Astrocyte of the cerebellum (primary cell): ENCODE measurements around the gene DNAI7.

Source experiments
- DNase-seq: peaks from one replicate; pipeline ENCODE4 v3.0.0-alpha.2; 2011; ENCODE audit warnings: low read depth
- H3K4me3 ChIP-seq: 2 replicates; pipeline ENCODE4 v1.5.1; 2011; ENCODE audit warnings: mild to moderate bottlenecking, low read depth, low read length, moderate library complexity
- in situ Hi-C: cut with HindIII; loops from 2 replicates; pipeline ENCODE4 v1.10.0; 2017; ENCODE audit warnings: low sequenced_read_pairs
- TF ChIP-seq, protein P1 (sequence below): IDR thresholded peaks from 2 replicates; pipeline ENCODE4 v1.5.1; 2012; ENCODE audit warnings: low read length, low read depth, moderate library complexity, mild to moderate bottlenecking; ENCODE audit errors: missing control alignments

The DNAI7 gene

GRCh38 chr12:25155022-25155576, 39.9 kb downstream of the DNAI7 start:
- TF ChIP-seq, protein P1, sequence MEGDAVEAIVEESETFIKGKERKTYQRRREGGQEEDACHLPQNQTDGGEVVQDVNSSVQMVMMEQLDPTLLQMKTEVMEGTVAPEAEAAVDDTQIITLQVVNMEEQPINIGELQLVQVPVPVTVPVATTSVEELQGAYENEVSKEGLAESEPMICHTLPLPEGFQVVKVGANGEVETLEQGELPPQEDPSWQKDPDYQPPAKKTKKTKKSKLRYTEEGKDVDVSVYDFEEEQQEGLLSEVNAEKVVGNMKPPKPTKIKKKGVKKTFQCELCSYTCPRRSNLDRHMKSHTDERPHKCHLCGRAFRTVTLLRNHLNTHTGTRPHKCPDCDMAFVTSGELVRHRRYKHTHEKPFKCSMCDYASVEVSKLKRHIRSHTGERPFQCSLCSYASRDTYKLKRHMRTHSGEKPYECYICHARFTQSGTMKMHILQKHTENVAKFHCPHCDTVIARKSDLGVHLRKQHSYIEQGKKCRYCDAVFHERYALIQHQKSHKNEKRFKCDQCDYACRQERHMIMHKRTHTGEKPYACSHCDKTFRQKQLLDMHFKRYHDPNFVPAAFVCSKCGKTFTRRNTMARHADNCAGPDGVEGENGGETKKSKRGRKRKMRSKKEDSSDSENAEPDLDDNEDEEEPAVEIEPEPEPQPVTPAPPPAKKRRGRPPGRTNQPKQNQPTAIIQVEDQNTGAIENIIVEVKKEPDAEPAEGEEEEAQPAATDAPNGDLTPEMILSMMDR = peak; percentile 41
- H3K4me3 ChIP-seq = no peak overlapping the region
- DNase-seq = peak; percentile 19
- in situ Hi-C loops = loop anchor here (10.0 kb wide), 1 partner anchor 160 kb away; no protein-coding TSS in a partner anchor

DNA sequence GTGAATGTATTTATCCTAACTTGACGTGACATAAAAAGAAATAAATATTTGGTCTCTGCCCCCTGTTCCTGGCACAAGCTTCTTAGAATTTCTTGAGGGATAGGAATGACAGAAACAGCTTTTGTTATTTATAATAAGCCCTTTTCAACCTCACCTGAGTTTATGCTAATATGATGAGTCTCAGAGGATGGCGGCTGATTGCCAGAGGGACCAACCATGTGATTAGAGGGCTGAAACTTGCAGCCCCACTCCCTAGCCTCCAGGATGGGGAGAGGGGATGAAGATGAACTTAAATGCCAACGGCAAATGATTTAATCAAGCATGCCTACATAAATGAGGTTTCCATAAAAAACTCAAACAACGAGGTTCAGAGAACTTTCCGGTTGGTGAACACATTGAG, 42.9 kb downstream of the DNAI7 start:
- no peak for DNase-seq
- H3K4me3 ChIP-seq = no peak overlapping the region
- TF ChIP-seq, protein P1 = no peak
- in situ Hi-C loops = loop anchor here (10.0 kb wide), 1 partner anchor 157 kb away; no protein-coding TSS in a partner anchor

DNA sequence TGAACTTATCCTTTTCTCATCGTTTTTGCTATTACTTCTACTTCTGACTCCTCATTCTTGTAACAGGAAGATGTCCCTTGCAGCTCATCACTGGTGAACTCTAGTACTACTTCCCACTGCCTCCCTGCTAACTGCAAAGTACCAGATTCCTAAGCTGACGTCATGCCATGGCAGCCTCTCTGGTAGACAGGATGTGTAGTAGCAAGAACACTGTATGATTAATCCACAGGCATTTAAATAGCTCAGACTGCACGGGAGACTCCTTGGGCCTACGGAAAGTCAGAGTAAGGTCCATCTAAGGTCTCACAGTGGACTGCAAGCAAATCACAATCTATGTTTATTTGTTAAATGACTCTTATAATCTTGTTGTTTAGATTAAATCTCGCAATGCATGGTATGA, 43.5 kb downstream of the DNAI7 start:
- in situ Hi-C loops = loop anchor here (10.0 kb wide), 1 partner anchor 157 kb away; no protein-coding TSS in a partner anchor
- H3K4me3 ChIP-seq = no peak overlapping the region
- peak; percentile 94 for DNase-seq
- TF ChIP-seq, protein P1 = no peak

- DNase-seq = no peak
- TF ChIP-seq, protein P1 = no peak
- in situ Hi-C loops = no loop called here
- no peak overlapping the region for H3K4me3 ChIP-seq
Measured at GRCh38 chr12:25146686-25147085, 48.3 kb downstream of the DNAI7 start.

GRCh38 chr12:25135531-25136154, 59.3 kb downstream of the DNAI7 start:
- in situ Hi-C loops = no loop called here
- H3K4me3 ChIP-seq = no peak overlapping the region

GRCh38 chr12:25131270-25131669, 63.7 kb downstream of the DNAI7 start:
- DNase-seq = no peak
- no peak overlapping the region for H3K4me3 ChIP-seq
- TF ChIP-seq, protein P1 = no peak
- in situ Hi-C loops = no loop called here

More at GRCh38 chr12:25135531-25136154, 59.3 kb downstream of the DNAI7 start:
- TF ChIP-seq, protein P1 = no peak
- no peak for DNase-seq
